Vagina (tissue), 2 donors: ENCODE results near the gene ATXN1.

Experiments used
- CTCF ChIP-seq, 3 experiments: fragments of 450-650 bp in 2 of 3; fragments of 200-600 bp in 1 of 3; sonication (generic) in 1 of 3; IDR thresholded peaks; one replicate each; pipeline ENCODE4 v1.5.1; 2017 to 2019; ENCODE audit warnings: antibody characterized with exemption in 3 of 3, mild to moderate bottlenecking in 2 of 3, moderate library complexity in 2 of 3
- POLR2A ChIP-seq, 2 donors: fragments of 450-650 bp; IDR thresholded peaks; one replicate each; pipeline ENCODE4 v1.6.1; 2017; ENCODE audit warnings: antibody characterized with exemption in 2 of 2, mild to moderate bottlenecking in 2 of 2, moderate library complexity in 2 of 2
- POLR2AphosphoS5 ChIP-seq, 2 donors: sonication (generic); formaldehyde crosslinking; IDR thresholded peaks; one replicate each; pipeline ENCODE4 v1.9.0; 2017; ENCODE audit warnings: antibody characterized with exemption in 2 of 2, mild to moderate bottlenecking in 2 of 2, low read depth in 1 of 2; ENCODE audit not compliant: insufficient read depth in 1 of 2

DNA sequence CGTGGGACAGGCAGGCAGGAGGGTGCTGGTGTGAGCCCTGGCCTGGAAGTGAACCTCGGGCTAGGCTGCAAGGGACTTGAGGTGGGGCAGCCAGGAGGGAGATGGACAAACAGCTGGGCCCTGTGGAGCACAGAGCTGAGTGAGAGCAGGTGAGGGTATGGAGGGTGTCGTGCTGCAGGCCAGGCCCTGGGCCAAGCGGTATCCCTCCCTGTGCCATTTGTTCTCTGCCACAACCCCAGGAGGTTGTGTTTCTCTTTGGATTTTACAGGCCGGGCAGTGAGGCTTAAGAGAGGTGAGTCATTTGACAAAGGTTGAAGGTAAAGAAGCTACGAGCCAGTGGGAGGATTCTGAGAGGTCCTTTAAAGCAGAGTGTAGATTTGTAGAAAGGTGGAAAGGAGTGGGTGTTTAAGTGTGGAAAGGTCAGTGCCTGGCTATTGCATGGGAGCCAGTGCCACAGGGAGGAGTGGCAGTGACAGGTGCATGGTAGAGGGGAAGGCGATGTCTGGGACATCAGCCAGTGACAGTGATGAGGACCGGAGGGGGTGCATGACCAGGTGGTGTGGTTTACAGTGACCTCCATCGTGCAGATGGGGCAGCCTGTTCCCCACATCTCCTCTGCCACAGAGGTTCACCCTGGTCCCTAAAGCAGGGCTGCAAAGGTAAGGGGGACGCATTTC is 483.1 kb downstream of the ATXN1 start:
- no peak for TF ChIP-seq CTCF (IDR thresholded peaks at IDR 0.05)
- no peak for TF ChIP-seq POLR2A (IDR thresholded peaks at IDR 0.05)
- TF ChIP-seq POLR2AphosphoS5 (IDR thresholded peaks at IDR 0.05; ENCODE audit: insufficient read depth in 1 of 2, low read depth in 1 of 2) = no peak
